ENCODE data around the gene ANKRD22.
"Not testable (repeated sequence)": the region's sequence is repeated elsewhere in the genome, so short reads cannot be mapped to it uniquely, and the experiment has no call there.

The ANKRD22 gene

GRCh38 chr10:88851706-88852105 lies at the start of gene ANKRD22:
TSS of gene ANKRD22 (minus strand) at chr10:88851844. CDS start at chr10:88851607, 237 bp downstream.
- no peak for DNase-seq

GRCh38 chr10:88899886-88900285 lies 48.2 kb upstream of the ANKRD22 start:
- no peak for DNase-seq

DNA sequence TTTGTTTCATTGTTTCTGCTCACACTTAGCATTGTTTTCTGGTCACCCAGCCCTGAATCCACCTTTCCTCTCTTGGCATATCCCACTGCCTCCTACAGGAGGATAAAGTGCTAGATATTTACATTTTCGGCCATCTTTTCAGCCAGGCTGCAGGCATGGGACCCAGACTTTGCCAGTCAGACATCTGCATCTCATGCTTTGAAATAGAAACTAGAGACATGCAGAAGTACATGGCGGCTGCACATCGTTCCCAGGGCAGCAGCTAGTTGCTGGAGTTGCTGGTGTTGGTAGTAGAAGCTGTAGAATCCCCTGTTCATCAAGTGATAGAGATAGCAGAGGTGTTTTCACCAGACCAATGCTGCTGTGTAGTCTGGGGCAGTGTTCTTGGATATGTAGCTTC lies 47.1 kb upstream of the ANKRD22 start:
- DNase-seq = no peak

DNA sequence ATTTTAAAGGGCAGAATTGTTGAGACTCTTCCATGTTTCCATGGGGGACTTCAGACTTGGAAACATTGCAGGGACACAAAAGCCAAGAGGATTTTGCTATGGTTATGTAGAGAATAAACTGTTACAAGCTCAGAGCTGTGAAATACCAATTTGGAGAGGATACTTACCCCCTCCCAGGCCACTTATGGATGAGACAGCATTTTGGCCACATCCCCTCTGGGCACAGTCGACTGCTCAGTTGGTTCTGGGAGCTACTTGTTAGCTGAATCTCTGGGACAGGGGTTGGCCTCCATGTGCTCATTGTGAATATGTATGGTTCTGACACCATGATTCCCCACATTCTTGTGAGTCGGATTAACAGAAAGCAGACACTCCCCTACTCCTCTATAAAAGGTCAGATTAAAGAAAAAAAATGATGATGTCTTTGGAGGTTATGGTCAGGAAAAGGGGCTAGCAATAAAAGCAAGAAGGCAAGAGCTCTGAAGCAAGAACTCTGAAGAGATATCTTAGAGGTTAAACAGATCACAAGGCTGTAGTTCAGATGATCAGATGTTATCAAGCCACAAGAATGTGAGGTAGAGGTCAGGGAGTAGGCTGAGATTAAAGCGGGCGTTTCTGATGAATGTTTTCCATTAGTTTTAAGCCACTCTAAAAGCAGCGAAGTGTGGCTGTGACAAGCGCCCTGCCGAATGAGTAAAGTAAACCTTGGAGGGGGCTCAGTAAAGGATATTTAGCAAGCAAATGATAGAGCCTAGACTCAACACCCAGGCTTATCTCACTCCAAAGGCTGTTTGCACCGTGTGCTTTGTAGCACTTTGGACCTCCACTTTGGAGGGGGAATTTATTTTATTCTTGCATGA lies 45.6 kb upstream of the ANKRD22 start:
- no peak for DNase-seq

DNA sequence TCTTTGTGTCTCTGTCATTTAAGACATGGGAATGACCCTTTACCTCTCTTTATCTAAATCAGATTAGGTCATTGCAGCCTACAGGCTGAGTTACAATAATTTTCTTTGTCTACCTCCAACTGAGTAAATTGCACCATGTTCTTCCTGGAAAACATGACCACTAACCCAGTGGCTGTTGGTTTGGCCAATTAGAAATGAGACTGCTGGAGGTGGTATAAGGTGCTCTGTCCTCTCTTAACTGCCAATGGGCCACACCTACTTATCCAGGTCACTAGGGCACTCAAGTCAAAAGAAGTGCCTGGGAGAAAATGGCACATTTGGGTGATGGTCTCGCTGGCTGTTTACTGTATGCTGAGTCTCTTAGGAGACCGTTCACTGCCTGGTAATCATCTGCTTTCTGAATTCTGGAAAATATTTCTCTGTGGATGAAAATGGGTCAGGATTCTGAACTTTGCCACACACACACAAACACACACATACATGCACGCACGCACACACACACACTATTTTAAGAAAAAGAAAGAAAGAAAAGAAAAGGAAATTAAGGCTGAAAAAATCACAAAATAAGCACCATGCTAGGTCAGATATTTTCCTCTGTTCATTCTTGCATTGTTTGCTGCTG lies 44.8 kb upstream of the ANKRD22 start:
- no peak for DNase-seq

DNA sequence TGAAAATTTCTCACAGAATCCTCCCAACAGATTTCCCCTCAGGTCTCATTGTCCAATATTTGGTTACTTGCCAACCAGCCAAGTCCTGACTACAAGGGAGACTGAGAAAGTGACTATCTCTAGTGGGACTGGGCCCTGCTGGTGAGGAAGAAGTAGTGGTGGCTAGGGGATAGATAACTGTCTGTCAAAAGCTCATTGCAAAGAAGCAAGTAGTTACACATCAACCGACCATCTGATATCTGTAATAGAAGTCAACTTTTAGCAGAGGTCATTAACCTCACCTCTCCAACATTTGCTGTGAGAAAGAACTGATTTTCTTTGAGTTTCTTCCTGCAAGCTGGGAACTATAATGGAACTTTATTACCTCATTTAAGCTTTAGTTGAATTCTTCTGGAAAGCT lies 43.6 kb upstream of the ANKRD22 start:
- no peak for DNase-seq

DNA sequence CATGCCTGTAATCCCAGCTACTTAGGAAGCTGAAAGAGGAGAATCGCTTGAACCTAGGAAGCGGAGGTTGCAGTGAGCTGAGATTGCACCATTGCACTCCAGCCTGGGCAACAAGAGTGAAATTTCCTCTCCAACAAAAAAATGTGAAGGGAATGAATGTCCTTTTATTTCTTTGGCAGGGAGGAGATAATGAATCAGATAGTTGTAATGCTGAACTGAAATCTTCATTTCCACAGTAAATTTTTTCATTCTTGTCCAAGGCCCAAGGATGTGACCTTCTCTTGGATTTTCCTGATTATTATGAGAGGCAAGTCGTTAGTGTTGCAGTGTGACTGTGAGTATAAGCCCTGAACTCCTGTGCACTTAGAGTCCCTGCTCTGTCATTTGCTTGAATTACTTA lies 42.0 kb upstream of the ANKRD22 start:
- DNase-seq = no peak

GRCh38 chr10:88892222-88892967 lies 40.8 kb upstream of the ANKRD22 start:
- no peak for DNase-seq

GRCh38 chr10:88890681-88891381 lies 39.2 kb upstream of the ANKRD22 start:
- DNase-seq = no peak

GRCh38 chr10:88889559-88890337 lies 38.1 kb upstream of the ANKRD22 start:
- no peak for DNase-seq

DNA sequence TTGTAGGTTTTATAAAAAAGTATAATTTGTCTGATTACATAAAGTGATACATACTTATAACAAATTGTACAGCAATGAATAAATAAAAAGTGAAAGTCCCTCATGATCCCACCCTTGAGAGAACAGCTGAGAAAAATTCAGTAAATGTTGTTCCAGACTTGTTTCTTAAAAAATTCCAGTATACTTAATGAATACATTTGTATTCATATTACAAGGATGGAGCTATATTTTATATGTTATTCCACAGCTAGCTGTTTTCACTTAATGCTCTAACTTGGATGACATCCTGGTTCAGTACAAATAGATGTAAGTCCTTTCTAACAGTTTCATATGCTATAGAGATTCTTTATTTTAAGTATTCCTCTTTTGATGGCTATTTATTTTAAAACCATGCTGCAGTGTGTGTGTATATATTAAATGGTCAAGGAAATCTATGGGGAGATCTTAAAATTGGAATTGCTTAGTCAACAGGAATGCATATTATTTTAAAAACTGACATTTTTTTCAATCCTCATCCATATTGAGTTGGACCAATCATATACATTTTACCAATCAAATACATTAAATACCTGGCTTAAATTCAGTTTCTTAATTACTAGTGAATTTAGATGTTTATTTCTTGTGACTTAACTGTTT lies 37.3 kb upstream of the ANKRD22 start:
- no peak for DNase-seq

- no peak for DNase-seq
Observed at GRCh38 chr10:88886557-88886956, 34.9 kb upstream of the ANKRD22 start.

- no peak for DNase-seq
Observed at GRCh38 chr10:88883448-88883809, 31.8 kb upstream of the ANKRD22 start.

DNA sequence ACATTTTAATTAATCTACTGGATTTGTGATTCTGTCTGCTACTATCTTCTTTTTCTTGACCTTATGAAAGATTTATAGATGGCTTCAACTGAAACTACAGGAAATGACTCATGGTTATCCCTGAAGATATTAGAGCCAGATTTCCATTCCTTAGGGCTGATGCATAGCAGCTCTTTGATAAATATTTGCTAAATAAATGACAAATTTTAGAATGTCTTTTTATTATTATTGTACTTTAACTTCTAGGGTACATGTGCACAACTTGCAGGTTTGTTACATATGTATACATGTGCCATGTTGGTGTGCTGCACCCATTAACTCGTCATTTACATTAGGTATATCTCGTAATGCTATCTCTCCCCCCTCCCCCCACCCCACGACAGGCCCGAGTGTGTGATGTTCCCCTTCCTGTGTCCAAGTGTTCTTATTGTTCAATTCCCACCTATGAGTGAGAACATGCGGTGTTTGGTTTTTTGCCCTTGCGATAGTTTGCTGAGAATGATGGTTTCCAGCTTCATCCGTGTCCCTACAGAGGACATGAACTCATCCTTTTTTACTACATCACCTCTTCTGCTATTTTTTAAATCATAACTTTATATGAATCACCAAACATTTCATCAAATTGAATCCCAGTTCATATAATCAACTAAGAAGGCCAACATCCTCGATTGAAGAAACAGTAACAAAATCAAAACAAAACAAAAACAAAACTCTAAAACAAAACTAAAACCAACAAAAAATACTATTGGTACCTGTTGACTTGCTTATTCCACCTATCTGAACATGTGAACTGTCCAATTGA lies 31.2 kb upstream of the ANKRD22 start:
- DNase-seq = not testable (repeated sequence)

DNA sequence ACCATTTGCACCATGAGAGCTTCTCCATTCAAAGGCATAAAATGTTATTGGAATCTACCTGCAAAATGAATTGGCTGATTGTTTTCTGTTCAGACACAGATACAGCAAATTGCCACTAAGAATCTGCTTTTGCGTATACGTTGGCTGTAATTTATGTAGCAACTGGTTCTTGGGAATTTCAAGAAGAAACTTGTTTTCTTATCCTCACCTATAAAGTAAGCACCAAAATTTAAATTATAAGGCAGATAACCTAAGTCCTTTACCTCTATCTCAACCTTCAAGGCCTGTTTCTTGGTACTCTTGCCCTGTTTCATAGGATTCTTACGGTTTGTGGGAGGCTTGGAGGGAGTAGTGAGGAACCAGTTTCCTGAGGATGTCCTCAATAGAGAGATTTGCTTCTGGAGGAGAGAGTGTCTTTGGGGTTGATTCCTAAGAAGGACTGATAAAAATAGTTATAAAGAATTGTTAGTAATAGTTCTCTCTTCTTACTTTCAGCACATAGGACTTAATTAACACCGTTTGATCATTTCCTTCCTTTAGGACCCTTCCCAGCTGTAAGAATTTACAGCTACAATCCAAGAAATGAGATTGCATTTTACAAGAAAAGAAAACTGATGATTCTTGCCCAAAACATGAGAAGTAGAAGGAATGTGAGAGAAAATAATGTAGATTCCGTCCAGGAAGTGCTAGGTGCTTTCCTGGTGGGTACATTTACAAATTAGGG lies 30.4 kb upstream of the ANKRD22 start:
- no peak for DNase-seq

DNA sequence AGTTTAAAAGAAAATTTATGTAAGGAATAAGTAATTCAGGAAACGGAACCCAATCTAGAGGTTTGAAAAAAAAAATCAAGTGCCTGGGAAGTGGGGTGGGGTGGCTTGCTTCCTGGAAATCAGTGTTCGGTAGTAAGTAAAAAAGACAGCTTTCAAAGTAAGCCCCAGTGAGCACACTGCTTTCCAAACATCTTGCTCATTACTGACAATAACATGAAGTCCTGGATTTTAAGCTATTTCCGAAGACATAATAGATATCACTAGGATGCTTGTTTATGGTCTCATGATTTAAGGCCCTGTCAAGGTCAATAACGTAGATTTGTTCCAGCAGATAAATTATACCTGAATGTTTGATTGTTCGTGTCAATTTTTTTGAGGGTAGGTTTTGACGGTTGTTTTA lies 29.7 kb upstream of the ANKRD22 start:
- no peak for DNase-seq

DNA sequence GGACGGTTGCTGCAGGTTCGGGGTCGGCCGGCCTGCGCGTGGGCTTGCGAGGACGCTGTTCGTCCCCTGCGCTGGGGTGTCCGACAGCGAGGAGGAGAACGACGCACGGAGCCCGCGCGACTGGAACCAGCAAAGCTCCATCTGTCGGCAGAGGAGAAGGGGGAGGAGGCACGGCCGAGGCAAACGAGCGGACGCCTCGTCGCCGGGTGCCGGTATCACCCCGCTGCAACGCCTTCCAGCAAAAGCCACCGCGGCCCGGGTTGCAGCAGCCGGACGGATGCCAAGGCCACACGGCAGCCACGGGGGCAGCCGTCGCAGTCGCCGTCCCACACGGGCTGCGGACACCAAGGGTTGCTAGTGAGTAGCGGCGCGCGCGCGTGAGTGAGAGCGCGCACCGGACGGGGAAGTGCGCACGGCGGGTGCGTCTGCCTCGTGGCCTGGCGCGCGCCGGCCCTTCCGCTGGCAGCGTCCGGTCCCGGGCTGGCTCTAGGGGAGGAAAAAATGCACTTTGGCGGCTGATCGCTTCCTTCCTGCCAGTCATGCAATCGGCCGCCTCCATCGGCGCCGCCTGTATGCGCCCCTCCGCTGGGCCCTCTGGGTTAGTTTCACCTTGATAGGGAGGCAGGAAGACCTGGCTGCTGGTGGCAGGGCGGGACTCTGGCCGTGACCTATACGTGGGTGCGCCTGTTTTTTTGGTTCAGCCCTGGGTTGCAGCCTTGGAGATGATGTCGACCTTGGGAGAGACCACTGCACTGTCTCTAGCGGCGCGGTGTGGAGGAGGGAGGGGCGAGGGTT lies 28.8 kb upstream of the ANKRD22 start:
- DNase-seq = no peak

- DNase-seq = no peak
Observed at GRCh38 chr10:88879534-88880281, 28.1 kb upstream of the ANKRD22 start, which contains the start of gene STAMBPL1. TSS of gene STAMBPL1 (plus strand) at chr10:88880245. CDS start at chr10:88901709, 21,464 bp downstream.

- DNase-seq = no peak
Observed at GRCh38 chr10:88877298-88877697, 25.7 kb upstream of the ANKRD22 start.
